Measurements from ENCODE around the gene PIK3CB.

PIK3CB gene

DNA sequence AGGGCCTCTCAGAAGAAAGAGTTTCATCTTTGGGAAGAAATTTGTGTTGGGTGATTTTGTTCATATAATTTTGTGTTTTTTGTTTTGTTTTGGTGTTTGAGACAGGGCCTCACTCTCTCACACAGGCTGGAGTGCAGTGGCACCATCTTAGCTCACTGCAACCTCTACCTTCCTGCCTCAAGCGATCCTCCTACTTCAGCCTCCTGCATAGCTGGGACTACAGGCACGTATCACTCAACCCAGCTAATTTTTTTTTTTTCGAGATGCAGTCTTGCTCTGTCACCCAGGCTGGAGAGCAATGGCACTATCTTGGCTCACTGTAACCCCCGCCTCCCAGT is 29.0 kb upstream of the PIK3CB start:
- peaks cover 11% of the 10 kb centered on the region for H3K4me1 ChIP-seq (ENCODE audit: control insufficient read depth, insufficient read depth, low read length)
- H3K27ac ChIP-seq (ENCODE audit: low read length) = no peak overlapping the region
- H3K27me3 ChIP-seq (ENCODE audit: control insufficient read depth, insufficient read depth, low read length) = no peaks in the 10 kb centered on the region; the same call in 1 of the 2 replicates
- no peaks in the 10 kb centered on the region for H3K36me3 ChIP-seq (ENCODE audit: control insufficient read depth, insufficient read depth, low read length)
- WGBS (ENCODE audit: insufficient coverage, insufficient read length) = no CpG with 5 or more reads among the region's 4 CpGs
- no peak for DNase-seq (ENCODE audit: low read depth, low spot score)
- H3K9me3 ChIP-seq (ENCODE audit: control insufficient read depth, insufficient read depth, low read length) = no peaks in the 10 kb centered on the region
- no peak overlapping the region for H3K4me3 ChIP-seq (ENCODE audit: low read length)

DNA sequence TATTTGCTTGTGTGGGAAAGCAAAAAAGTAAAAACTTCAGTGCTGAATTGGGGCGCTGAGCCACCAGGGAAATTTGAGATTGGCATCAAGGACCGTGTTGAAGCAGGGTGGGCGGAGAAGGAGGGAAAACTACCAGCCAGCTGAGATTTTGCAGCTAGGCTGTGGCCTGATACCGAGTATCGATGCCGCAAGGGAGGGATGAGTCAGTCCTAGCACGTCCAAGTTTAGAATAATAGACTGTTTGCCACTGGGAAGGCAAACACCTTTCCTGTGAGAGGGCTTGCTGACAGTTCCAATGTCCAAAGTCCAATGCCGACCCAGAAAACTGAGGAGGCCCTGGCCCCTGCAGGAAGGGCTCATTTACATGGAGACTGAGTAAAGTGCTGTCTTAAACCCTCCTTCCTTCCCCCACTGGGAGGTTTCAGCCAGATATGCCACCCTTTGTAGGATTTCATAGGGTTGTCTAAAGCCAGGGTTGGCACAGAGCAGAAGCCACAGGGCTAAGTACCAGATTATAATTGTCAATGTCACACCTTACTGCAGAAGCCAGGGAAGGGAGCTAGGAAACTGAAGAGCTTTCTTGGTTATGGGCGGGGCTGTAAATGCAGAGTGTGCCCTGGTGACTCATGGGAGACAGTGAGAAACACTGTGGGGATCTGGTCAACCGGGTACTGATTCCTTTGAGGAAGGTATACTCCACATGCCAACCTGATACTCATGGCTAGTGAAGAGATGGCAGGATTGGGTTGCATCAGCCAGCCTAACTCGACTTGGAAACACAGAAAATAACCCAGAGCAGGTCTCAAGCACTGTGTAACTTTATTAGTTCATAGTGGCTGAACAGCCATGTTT is 28.4 kb upstream of the PIK3CB start:
- no peaks in the 10 kb centered on the region for H3K9me3 ChIP-seq (ENCODE audit: control insufficient read depth, insufficient read depth, low read length)
- WGBS (ENCODE audit: insufficient coverage, insufficient read length) = no CpG with 5 or more reads among the region's 11 CpGs
- H3K27ac ChIP-seq (ENCODE audit: low read length) = no peak overlapping the region
- H3K4me1 ChIP-seq (ENCODE audit: control insufficient read depth, insufficient read depth, low read length) = peaks cover 11% of the 10 kb centered on the region
- no peak overlapping the region for H3K4me3 ChIP-seq (ENCODE audit: low read length)
- H3K27me3 ChIP-seq (ENCODE audit: control insufficient read depth, insufficient read depth, low read length) = no peaks in the 10 kb centered on the region; the same call in 1 of the 2 replicates
- DNase-seq (ENCODE audit: low read depth, low spot score) = no peak
- H3K36me3 ChIP-seq (ENCODE audit: control insufficient read depth, insufficient read depth, low read length) = no peaks in the 10 kb centered on the region

DNA sequence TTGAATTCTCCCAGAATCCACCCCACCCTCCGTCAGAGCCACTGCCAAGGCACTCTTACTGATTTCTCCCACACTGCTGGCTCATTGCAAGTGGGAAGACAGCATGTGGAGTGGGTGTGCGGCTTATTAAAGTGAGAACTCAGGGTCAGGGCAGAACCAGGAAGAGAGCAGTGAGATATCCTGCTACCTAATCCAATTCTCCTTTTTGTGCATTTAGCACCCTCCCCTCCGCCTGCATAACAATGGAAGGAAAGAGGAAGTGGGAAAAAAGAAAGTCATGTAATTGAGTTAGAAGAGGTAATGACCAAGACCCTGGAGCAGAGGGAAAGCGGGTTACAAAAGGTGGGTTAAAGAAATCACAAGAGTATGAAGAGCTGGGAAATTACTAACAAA is 27.8 kb upstream of the PIK3CB start:
- no peaks in the 10 kb centered on the region for H3K9me3 ChIP-seq (ENCODE audit: control insufficient read depth, insufficient read depth, low read length)
- no CpG with 5 or more reads among the region's 4 CpGs for WGBS (ENCODE audit: insufficient coverage, insufficient read length)
- H3K4me1 ChIP-seq (ENCODE audit: control insufficient read depth, insufficient read depth, low read length) = peaks cover 11% of the 10 kb centered on the region
- H3K27ac ChIP-seq (ENCODE audit: low read length) = peak overlapping the region; percentile 50
- DNase-seq (ENCODE audit: low read depth, low spot score) = no peak
- no peaks in the 10 kb centered on the region for H3K36me3 ChIP-seq (ENCODE audit: control insufficient read depth, insufficient read depth, low read length)
- H3K27me3 ChIP-seq (ENCODE audit: control insufficient read depth, insufficient read depth, low read length) = no peaks in the 10 kb centered on the region; the same call in 1 of the 2 replicates
- no peak overlapping the region for H3K4me3 ChIP-seq (ENCODE audit: low read length)

DNA sequence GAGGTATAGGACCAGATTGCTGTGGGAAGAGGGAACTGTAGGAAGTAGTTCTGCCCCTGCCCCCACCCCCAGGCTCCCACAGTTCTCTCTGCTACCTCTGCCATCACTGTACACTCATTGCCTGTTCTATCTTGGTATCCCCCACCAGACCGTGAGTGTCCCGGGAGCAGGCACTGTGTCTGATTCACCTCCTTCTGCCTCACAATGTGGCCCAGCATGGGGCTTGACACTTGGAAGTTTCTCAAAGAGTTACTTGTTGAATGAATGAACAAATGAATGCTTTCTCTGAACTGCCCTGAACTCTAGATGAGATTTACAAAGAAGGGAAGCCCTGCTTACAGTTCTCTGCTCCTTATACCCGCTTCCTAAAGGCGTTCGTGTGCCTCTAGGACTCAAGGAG is 27.1 kb upstream of the PIK3CB start:
- no peaks in the 10 kb centered on the region for H3K9me3 ChIP-seq (ENCODE audit: control insufficient read depth, insufficient read depth, low read length)
- H3K27ac ChIP-seq (ENCODE audit: low read length) = peak overlapping the region; percentile 50
- peaks cover 11% of the 10 kb centered on the region for H3K4me1 ChIP-seq (ENCODE audit: control insufficient read depth, insufficient read depth, low read length)
- no peaks in the 10 kb centered on the region for H3K36me3 ChIP-seq (ENCODE audit: control insufficient read depth, insufficient read depth, low read length)
- no peak overlapping the region for H3K4me3 ChIP-seq (ENCODE audit: low read length)
- WGBS (ENCODE audit: insufficient coverage, insufficient read length) = no CpG with 5 or more reads among the region's 5 CpGs
- DNase-seq (ENCODE audit: low read depth, low spot score) = no peak
- no peaks in the 10 kb centered on the region; the same call in 1 of the 2 replicates for H3K27me3 ChIP-seq (ENCODE audit: control insufficient read depth, insufficient read depth, low read length)

DNA sequence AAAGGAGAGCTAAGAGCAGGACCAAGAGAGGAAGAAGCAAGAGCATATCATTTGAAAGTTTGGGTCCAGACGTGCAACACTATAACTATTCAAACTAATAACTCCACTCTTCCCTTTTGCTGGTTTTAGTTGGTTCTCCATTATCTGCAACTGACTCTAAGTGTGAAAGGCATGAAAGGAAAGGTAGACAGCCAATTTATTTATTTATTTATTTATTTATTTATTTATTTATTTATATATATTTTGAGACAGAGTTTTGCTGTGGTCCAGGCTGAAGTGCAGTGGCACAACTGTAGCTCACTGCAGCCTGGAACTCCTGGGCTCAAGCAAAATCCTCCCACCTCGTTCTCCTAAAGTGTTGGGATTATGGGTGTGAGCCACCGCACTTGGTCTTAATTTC is 22.1 kb upstream of the PIK3CB start:
- H3K27me3 ChIP-seq (ENCODE audit: control insufficient read depth, insufficient read depth, low read length) = no peaks in the 10 kb centered on the region
- no peak for DNase-seq (ENCODE audit: low read depth, low spot score)
- H3K9me3 ChIP-seq (ENCODE audit: control insufficient read depth, insufficient read depth, low read length) = no peaks in the 10 kb centered on the region
- WGBS (ENCODE audit: insufficient coverage, insufficient read length) = no CpG with 5 or more reads among the region's 3 CpGs
- H3K27ac ChIP-seq (ENCODE audit: low read length) = no peak overlapping the region
- no peak overlapping the region for H3K4me3 ChIP-seq (ENCODE audit: low read length)
- H3K4me1 ChIP-seq (ENCODE audit: control insufficient read depth, insufficient read depth, low read length) = peaks cover 5% of the 10 kb centered on the region
- H3K36me3 ChIP-seq (ENCODE audit: control insufficient read depth, insufficient read depth, low read length) = no peaks in the 10 kb centered on the region

DNA sequence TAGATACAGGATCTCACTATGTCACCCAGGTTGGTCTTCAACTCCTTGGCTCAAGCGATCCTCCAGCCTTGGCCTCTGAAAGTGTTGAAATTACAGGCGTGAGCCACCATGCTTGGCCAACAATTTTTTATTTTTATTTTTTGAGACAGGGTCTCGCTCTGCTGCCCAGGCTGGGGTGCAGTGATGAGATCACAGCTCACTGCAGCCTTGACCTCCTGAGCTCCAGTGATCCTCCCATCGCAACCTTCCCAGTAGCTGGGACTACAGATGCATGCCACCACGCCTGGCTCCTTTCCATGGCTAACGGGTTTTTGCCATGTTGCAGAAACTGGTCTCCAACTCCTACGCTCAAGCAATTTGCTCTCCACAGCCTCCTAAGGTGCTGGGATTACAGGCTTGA is 20.2 kb upstream of the PIK3CB start:
- DNase-seq (ENCODE audit: low read depth, low spot score) = no peak
- WGBS (ENCODE audit: insufficient coverage, insufficient read length) = no CpG with 5 or more reads among the region's 7 CpGs
- no peaks in the 10 kb centered on the region for H3K27me3 ChIP-seq (ENCODE audit: control insufficient read depth, insufficient read depth, low read length)
- no peak overlapping the region for H3K4me3 ChIP-seq (ENCODE audit: low read length)
- H3K27ac ChIP-seq (ENCODE audit: low read length) = no peak overlapping the region
- H3K36me3 ChIP-seq (ENCODE audit: control insufficient read depth, insufficient read depth, low read length) = no peaks in the 10 kb centered on the region
- H3K4me1 ChIP-seq (ENCODE audit: control insufficient read depth, insufficient read depth, low read length) = no peaks in the 10 kb centered on the region; the same call in 1 of the 2 replicates
- H3K9me3 ChIP-seq (ENCODE audit: control insufficient read depth, insufficient read depth, low read length) = no peaks in the 10 kb centered on the region

DNA sequence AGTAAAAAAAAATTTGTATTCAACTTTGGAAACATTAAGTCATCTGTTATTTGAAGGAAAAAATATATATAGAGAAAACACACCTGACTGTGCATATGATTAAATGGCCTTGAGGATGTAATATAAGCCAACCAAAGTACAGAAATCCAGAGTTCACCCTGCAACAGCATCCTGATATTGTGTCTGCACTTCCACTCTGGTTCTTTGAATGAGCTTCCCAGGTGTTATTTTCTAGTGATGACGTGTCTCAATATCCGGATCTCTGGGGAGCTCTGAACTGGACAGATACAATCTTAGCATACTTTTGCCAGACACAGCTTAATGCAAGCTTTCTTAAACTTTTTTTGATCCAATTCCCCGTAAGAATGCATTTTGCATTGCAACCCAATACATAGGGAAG is 19.5 kb upstream of the PIK3CB start:
- DNase-seq (ENCODE audit: low read depth, low spot score) = no peak
- Histone ChIP-seq H3K9me3 (ENCODE audit: control insufficient read depth, insufficient read depth, low read length) (no peaks in the 10 kb centered on the region), H3K4me1 (ENCODE audit: control insufficient read depth, insufficient read depth, low read length) (peaks cover 3% of the 10 kb centered on the region; the same call in 1 of the 2 replicates), H3K27ac (ENCODE audit: low read length) (no peak overlapping the region), H3K27me3 (ENCODE audit: control insufficient read depth, insufficient read depth, low read length) (no peaks in the 10 kb centered on the region), H3K36me3 (ENCODE audit: control insufficient read depth, insufficient read depth, low read length) (no peaks in the 10 kb centered on the region), H3K4me3 (ENCODE audit: low read length) (no peak overlapping the region)
- no CpG with 5 or more reads among the region's 3 CpGs for WGBS (ENCODE audit: insufficient coverage, insufficient read length)

DNA sequence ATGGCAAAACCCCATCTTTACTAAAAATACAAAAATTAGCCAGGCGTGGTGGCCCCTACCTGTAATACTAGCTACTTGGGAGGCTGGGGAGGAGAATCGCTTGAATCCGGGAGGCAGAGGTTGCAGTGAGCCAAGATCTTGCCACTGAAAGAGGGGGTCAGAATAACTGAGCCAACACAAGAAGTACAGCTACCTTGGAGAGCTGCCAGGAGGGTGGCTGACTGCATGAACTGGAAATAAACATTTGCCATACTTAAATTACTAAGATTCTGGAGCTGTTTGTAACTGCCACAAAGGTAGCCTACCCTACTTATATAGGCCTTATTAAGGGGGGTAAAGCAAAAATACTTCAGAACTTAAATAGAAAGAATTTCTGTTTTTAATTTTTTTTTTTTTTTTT is 15.4 kb upstream of the PIK3CB start:
- Histone ChIP-seq H3K9me3 (ENCODE audit: control insufficient read depth, insufficient read depth, low read length) (no peaks in the 10 kb centered on the region), H3K27ac (ENCODE audit: low read length) (no peak overlapping the region), H3K4me3 (ENCODE audit: low read length) (no peak overlapping the region), H3K27me3 (ENCODE audit: control insufficient read depth, insufficient read depth, low read length) (no peaks in the 10 kb centered on the region), H3K36me3 (ENCODE audit: control insufficient read depth, insufficient read depth, low read length) (no peaks in the 10 kb centered on the region), H3K4me1 (ENCODE audit: control insufficient read depth, insufficient read depth, low read length) (peaks cover 8% of the 10 kb centered on the region)
- DNase-seq (ENCODE audit: low read depth, low spot score) = no peak
- WGBS (ENCODE audit: insufficient coverage, insufficient read length) = no CpG with 5 or more reads among the region's 3 CpGs

DNA sequence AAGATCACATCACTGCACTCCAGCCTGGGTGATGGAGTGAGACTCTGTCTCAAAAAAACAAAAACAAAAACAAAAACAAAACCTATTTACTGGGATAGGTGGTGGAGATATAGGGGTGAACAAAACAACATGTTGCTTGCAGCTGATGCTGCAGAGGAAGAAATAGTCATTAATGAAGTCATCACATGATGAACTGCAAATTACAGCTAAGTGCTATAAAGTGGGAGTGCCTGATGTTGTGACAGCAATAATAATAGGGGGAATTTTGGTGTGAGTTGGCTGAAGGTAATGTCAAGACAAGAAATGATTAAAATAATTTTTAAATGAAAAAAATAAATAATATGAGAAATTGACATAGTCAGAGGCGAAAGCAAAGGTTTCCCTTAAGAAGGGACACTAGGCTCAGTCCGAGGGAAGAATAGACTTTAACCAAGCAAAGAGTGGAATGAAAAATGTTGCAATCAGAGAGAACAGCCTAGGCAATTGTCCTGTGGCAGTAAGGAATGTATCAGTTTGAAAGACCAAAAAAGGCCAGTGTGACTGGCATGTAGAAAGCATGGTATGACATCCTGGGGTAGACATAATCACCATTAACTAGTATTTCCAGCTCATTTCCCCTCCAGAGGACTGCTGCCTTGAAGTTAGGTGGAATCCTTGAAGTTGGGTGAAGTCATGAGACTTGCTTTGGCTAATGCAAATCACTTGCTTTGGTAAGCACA is 14.7 kb upstream of the PIK3CB start:
- DNase-seq (ENCODE audit: low read depth, low spot score) = no peak
- WGBS (ENCODE audit: insufficient coverage, insufficient read length) = no CpG with 5 or more reads among the region's 2 CpGs
- Histone ChIP-seq H3K27ac (ENCODE audit: low read length) (no peak overlapping the region), H3K4me3 (ENCODE audit: low read length) (no peak overlapping the region), H3K27me3 (ENCODE audit: control insufficient read depth, insufficient read depth, low read length) (no peaks in the 10 kb centered on the region), H3K36me3 (ENCODE audit: control insufficient read depth, insufficient read depth, low read length) (no peaks in the 10 kb centered on the region), H3K9me3 (ENCODE audit: control insufficient read depth, insufficient read depth, low read length) (no peaks in the 10 kb centered on the region), H3K4me1 (ENCODE audit: control insufficient read depth, insufficient read depth, low read length) (peaks cover 9% of the 10 kb centered on the region)

DNA sequence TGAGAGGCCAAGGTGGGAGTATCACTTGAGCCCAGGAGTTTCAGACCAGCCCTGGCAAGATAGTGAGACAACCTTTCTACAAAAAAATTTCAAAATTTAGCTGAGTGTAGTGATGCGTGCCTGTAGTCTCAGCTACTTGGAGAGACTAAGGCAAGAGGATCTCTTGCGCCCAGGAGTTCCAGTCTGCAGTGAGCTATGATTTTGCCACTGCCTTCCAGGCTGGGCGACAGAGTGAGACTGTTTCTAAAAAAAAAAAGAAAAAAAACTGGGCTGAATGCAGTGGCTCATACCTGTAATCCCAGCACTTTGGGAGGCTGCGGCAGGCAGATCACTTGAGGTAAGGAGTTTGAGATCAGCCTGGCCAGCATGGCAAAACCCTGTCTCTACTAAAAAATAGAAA is 14.0 kb upstream of the PIK3CB start:
- Histone ChIP-seq H3K36me3 (ENCODE audit: control insufficient read depth, insufficient read depth, low read length) (no peaks in the 10 kb centered on the region), H3K27ac (ENCODE audit: low read length) (no peak overlapping the region), H3K27me3 (ENCODE audit: control insufficient read depth, insufficient read depth, low read length) (no peaks in the 10 kb centered on the region), H3K9me3 (ENCODE audit: control insufficient read depth, insufficient read depth, low read length) (no peaks in the 10 kb centered on the region), H3K4me3 (ENCODE audit: low read length) (no peak overlapping the region), H3K4me1 (ENCODE audit: control insufficient read depth, insufficient read depth, low read length) (peaks cover 9% of the 10 kb centered on the region)
- no peak for DNase-seq (ENCODE audit: low read depth, low spot score)
- no CpG with 5 or more reads among the region's 4 CpGs for WGBS (ENCODE audit: insufficient coverage, insufficient read length)
